Liver (tissue), 9 donors: ENCODE results near the gene C3orf52. TPM values are rescaled to one million over a fixed set of nuclear protein-coding genes. Genes with fewer than 3 reads are reported as not detected.

Source experiments
- DNase-seq: peaks from one replicate; pipeline ENCODE4 v3.0.0-alpha.2; 2017; ENCODE audit warnings: low spot score
- H3K27ac ChIP-seq, 2 donors: one replicate each; pipeline ENCODE4 v1.7.0; 2013; ENCODE audit warnings: inconsistent platforms in 2 of 2, low read length in 2 of 2, control low read depth in 1 of 2, low read depth in 1 of 2, mild to moderate bottlenecking in 1 of 2
- H3K27me3 ChIP-seq, 4 donors: one replicate each; pipeline versions ENCODE4 v1.6.1 to v1.7.0; 2013; ENCODE audit warnings: low read length in 3 of 4, inconsistent platforms in 1 of 4, mild to moderate bottlenecking in 1 of 4, moderate library complexity in 1 of 4; ENCODE audit not compliant: control insufficient read depth in 4 of 4, insufficient read depth in 4 of 4
- H3K36me3 ChIP-seq, 4 donors: one replicate each; pipeline versions ENCODE4 v1.6.1 to v1.7.0; 2013; ENCODE audit warnings: low read length in 3 of 4, mild to moderate bottlenecking in 3 of 4, low read depth in 1 of 4, moderate library complexity in 1 of 4; ENCODE audit not compliant: control insufficient read depth in 4 of 4, insufficient read depth in 3 of 4
- H3K4me1 ChIP-seq, 4 donors: one replicate each; pipeline versions ENCODE4 v1.6.1 to v1.7.0; 2013; ENCODE audit warnings: low read length in 3 of 4, mild to moderate bottlenecking in 3 of 4, moderate library complexity in 1 of 4; ENCODE audit not compliant: control insufficient read depth in 4 of 4, insufficient read depth in 4 of 4
- H3K4me3 ChIP-seq, 3 donors: one replicate each; pipeline versions ENCODE4 v1.6.1 to v1.7.0; 2013; ENCODE audit warnings: low read length in 3 of 3, control low read depth in 1 of 3, low read depth in 1 of 3, mild to moderate bottlenecking in 1 of 3
- H3K9ac ChIP-seq, 2 donors: one replicate each; pipeline ENCODE4 v1.7.0; 2013; ENCODE audit warnings: low read length in 2 of 2, mild to moderate bottlenecking in 2 of 2, moderate library complexity in 2 of 2, control low read depth in 1 of 2, low read depth in 1 of 2
- H3K9me3 ChIP-seq, 4 donors: one replicate each; pipeline versions ENCODE4 v1.6.1 to v1.7.0; 2013; ENCODE audit warnings: low read length in 3 of 4; ENCODE audit not compliant: control insufficient read depth in 4 of 4
- ATF3 ChIP-seq: IDR thresholded peaks from 2 replicates; pipeline ENCODE4 v1.6.1; 2016; ENCODE audit warnings: antibody characterized with exemption
- CTCF ChIP-seq: fragments of 150-350 bp; IDR thresholded peaks from 2 replicates; pipeline ENCODE4 v1.5.1; 2017; ENCODE audit warnings: improper control_type of control experiment, low read depth, low read length; ENCODE audit not compliant: missing input control
- EGR1 ChIP-seq, 2 donors: IDR thresholded peaks; 2 replicates each; pipeline ENCODE4 v1.6.1; 2016 to 2018; ENCODE audit warnings: antibody characterized with exemption in 2 of 2, low read depth in 2 of 2
- FOXA1 ChIP-seq: IDR thresholded peaks from 2 replicates; pipeline ENCODE4 v1.6.1; 2016; ENCODE audit warnings: antibody characterized with exemption
- FOXA2 ChIP-seq: IDR thresholded peaks from 2 replicates; pipeline ENCODE4 v1.6.1; 2016; ENCODE audit warnings: antibody characterized with exemption
- GABPA ChIP-seq, 2 donors: IDR thresholded peaks in 1 of 2; conservative IDR thresholded peaks in 1 of 2; 2 replicates each; pipeline ENCODE4 v1.6.1; 2016; ENCODE audit warnings: antibody characterized with exemption in 2 of 2, mild to moderate bottlenecking in 1 of 2, moderate library complexity in 1 of 2
- HNF4A ChIP-seq, 2 donors: conservative IDR thresholded peaks; 2 replicates each; pipeline ENCODE4 v1.6.1; 2016; ENCODE audit warnings: antibody characterized with exemption in 2 of 2, mild to moderate bottlenecking in 2 of 2
- HNF4G ChIP-seq: IDR thresholded peaks from 2 replicates; pipeline ENCODE4 v1.6.1; 2016; ENCODE audit warnings: antibody characterized with exemption
- JUND ChIP-seq, 2 donors: IDR thresholded peaks; 2 replicates each; pipeline ENCODE4 v1.6.1; 2016; ENCODE audit warnings: antibody characterized with exemption in 2 of 2
- MAX ChIP-seq: IDR thresholded peaks from 2 replicates; pipeline ENCODE4 v1.6.1; 2016; ENCODE audit warnings: antibody characterized with exemption
- NR2F2 ChIP-seq: IDR thresholded peaks from 2 replicates; pipeline ENCODE4 v1.6.1; 2016; ENCODE audit warnings: antibody characterized with exemption
- RAD21 ChIP-seq, 2 donors: IDR thresholded peaks; 2 replicates each; pipeline ENCODE4 v1.6.1; 2016; ENCODE audit warnings: antibody characterized with exemption in 2 of 2, mild to moderate bottlenecking in 2 of 2
- REST ChIP-seq: IDR thresholded peaks from 2 replicates; pipeline ENCODE4 v1.6.1; 2016; ENCODE audit warnings: antibody characterized with exemption, mild to moderate bottlenecking
- RXRA ChIP-seq, 2 donors: IDR thresholded peaks; 2 replicates each; pipeline ENCODE4 v1.6.1; 2017 to 2018; ENCODE audit warnings: antibody characterized with exemption in 2 of 2, mild to moderate bottlenecking in 1 of 2
- SP1 ChIP-seq: IDR thresholded peaks from 2 replicates; pipeline ENCODE4 v1.6.1; 2018; ENCODE audit warnings: antibody characterized with exemption, mild to moderate bottlenecking
- TAF1 ChIP-seq: conservative IDR thresholded peaks from 2 replicates; pipeline ENCODE4 v1.6.1; 2016; ENCODE audit warnings: antibody characterized with exemption, mild to moderate bottlenecking
- YY1 ChIP-seq: IDR thresholded peaks from 2 replicates; pipeline ENCODE4 v1.6.1; 2016; ENCODE audit warnings: antibody characterized with exemption, mild to moderate bottlenecking
- ZBTB33 ChIP-seq: IDR thresholded peaks from 2 replicates; pipeline ENCODE4 v1.6.1; 2016; ENCODE audit warnings: antibody characterized with exemption
- WGBS: extraction: QIAGEN DNeasy Blood & Tissue Kit; methylation state at CpG from one replicate; pipeline ENCODE4 v1.1.7; 2013; 5-methylcytosine and 5-hydroxymethylcytosine counted together
- polyA plus RNA-seq, 2 donors: library from polyadenylated mRNA; stranded (reverse) in 1 of 2; unstranded in 1 of 2; fragments of 200-250 nt in 1 of 2; fragments of >200 nt in 1 of 2; fragmentation: Nextera tagmentation in 1 of 2; extraction: Ambion mirVana in 1 of 2; gene quantifications; one replicate each; pipeline versions ENCODE4 v1.2.1 to v1.2.3, GENCODE V29; 2013 to 2015
- total RNA-seq, 2 donors: library from RNA; depleted of rRNA; stranded (reverse); fragments of >200 nt; gene quantifications; one replicate each; pipeline ENCODE4 v1.2.3, GENCODE V29; 2014
- donor health status: healthy.
- donor health status: healthy.
- donor health status: healthy.
- donor health status: healthy.
- donor health status: healthy.

The C3orf52 gene
- total and polyA plus RNA-seq, 4 donors = 0.10 to 1.8 (median 0.47) TPM; not detected in 1

GRCh38 chr3:112074616-112075497, 11.3 kb upstream of the C3orf52 start:
- 44% methylated on average over 6 of the region's 6 CpGs for WGBS
- no peaks in the 10 kb centered on the region for H3K4me1 ChIP-seq
- H3K27ac ChIP-seq = no peak overlapping the region
- H3K9ac ChIP-seq = no peak overlapping the region
- H3K4me3 ChIP-seq = no peak overlapping the region
- DNase-seq = no peak
- H3K9me3 ChIP-seq = no peaks in the 10 kb centered on the region
- H3K36me3 ChIP-seq = no peaks in the 10 kb centered on the region
- no peaks in the 10 kb centered on the region for H3K27me3 ChIP-seq
- TF ChIP-seq HNF4A (conservative IDR thresholded peaks at IDR 0.05) = no peak
- no peak for TF ChIP-seq MAX
- TF ChIP-seq FOXA1 = no peak
- no peak for TF ChIP-seq YY1
- TF ChIP-seq HNF4G = no peak
- TF ChIP-seq FOXA2 = no peak
- TF ChIP-seq JUND (IDR thresholded peaks at IDR 0.05) = no peak
- no peak for TF ChIP-seq CTCF
- TF ChIP-seq RAD21 (IDR thresholded peaks at IDR 0.05) = no peak
- TF ChIP-seq NR2F2 = no peak
- TF ChIP-seq REST = no peak
- TF ChIP-seq ATF3 = no peak
- no peak for TF ChIP-seq GABPA (IDR thresholded peaks at IDR 0.05 in 1 of 2, conservative IDR thresholded peaks at IDR 0.05 in 1 of 2)
- no peak for TF ChIP-seq TAF1
- no peak for TF ChIP-seq ZBTB33
- TF ChIP-seq RXRA (IDR thresholded peaks at IDR 0.05) = no peak
- TF ChIP-seq EGR1 (IDR thresholded peaks at IDR 0.05; ENCODE audit: low read depth in 2 of 2) = no peak
- no peak for TF ChIP-seq SP1
